K562 (cell line): Measurements from ENCODE around the gene C1orf56. TPM values are rescaled to one million over a fixed set of nuclear protein-coding genes. Genes with fewer than 3 reads are reported as not detected.
A peak's percentile ranks its signal among the peaks of the same experiment; 100 is the strongest.

ENCODE experiments used
- ATAC-seq: fragments of 200-7000 bp; cut with Tn5 transposase; 3 replicates; pipeline ENCODE4 v1.9.1; 2020; ENCODE audit warnings: moderate library complexity
- BruUV-seq: library from RNA; stranded (reverse); fragments of 400-500 nt; replicated peaks from 2 replicates; lab custom pipeline; 2021; lab: Mats Ljungman, UMichigan
- CTCF ChIA-PET: fragments of 300-600 bp; formaldehyde crosslinking; extraction: SDS; loops from one replicate; lab custom pipeline; 2021; ENCODE audit warnings: low intra/inter-chr PET ratio; lab: Yijun Ruan, JAX
- POLR2A ChIA-PET: fragments of 300-600, 350-650 bp; sonication (Branson Sonifier 250); formaldehyde crosslinking; extraction: SDS; loops from one replicate; lab custom pipeline; 2021; ENCODE audit warnings: antibody characterized with exemption, inconsistent platforms; lab: Yijun Ruan, JAX
- DNase-seq, 4 experiments: peaks; one replicate each; pipeline versions ENCODE4 v3.0.0 to v3.0.0-alpha.2; 2011 to 2018; ENCODE audit warnings: low spot score in 3 of 4, mixed read lengths in 3 of 4; ENCODE audit errors: extremely low read depth in 1 of 4
- FAIRE-seq: peaks from 2 replicates; lab custom pipeline; 2011; peaks lifted over from hg19 to GRCh38; lab: Jason Lieb, UNC
- H2AFZ ChIP-seq: 2 replicates; pipeline ENCODE4 v1.6.0; 2011; ENCODE audit warnings: low read depth, low read length, control low read depth, inconsistent platforms
- H3K27ac ChIP-seq: fragments of 200-600 bp; 3 replicates; pipeline ENCODE4 v1.8.0; 2011; ENCODE audit warnings: low read depth, mild to moderate bottlenecking, control low read depth, inconsistent platforms, low read length, moderate library complexity, mixed read lengths; ENCODE audit errors: extremely low read depth
- H3K27me3 ChIP-seq, 2 experiments: fragments of 300-600 bp in 1 of 2; 2 replicates in 1 of 2; 3 replicates in 1 of 2; pipeline versions ENCODE4 v1.6.0 to v1.8.0; 2011; ENCODE audit warnings: inconsistent platforms in 2 of 2, low read length in 2 of 2, mild to moderate bottlenecking in 1 of 2, mixed read lengths in 1 of 2, moderate library complexity in 1 of 2; ENCODE audit not compliant: control insufficient read depth in 2 of 2, insufficient read depth in 2 of 2
- H3K36me3 ChIP-seq: fragments of 300-600 bp; 3 replicates; pipeline ENCODE4 v1.8.0; 2011; ENCODE audit warnings: mild to moderate bottlenecking, low read length, inconsistent platforms; ENCODE audit not compliant: control insufficient read depth, insufficient read depth
- H3K4me1 ChIP-seq, 2 experiments: fragments of 200-600 bp in 1 of 2; replicated peaks in 1 of 2; 2 replicates in 1 of 2; 3 replicates in 1 of 2; pipeline versions ENCODE4 v1.5.1 to v1.8.0; 2011; ENCODE audit warnings: inconsistent platforms in 2 of 2, low read length in 2 of 2, mild to moderate bottlenecking in 1 of 2, mixed read lengths in 1 of 2, moderate library complexity in 1 of 2; ENCODE audit not compliant: control insufficient read depth in 2 of 2, insufficient read depth in 2 of 2
- H3K4me2 ChIP-seq: 2 replicates; pipeline ENCODE4 v1.6.1; 2011; ENCODE audit warnings: low read length, control low read depth, inconsistent platforms, mixed read lengths; ENCODE audit not compliant: insufficient read depth
- H3K4me3 ChIP-seq: fragments of 200-600 bp; sonication (generic), shearing (Covaris generic); 2 replicates; pipeline ENCODE4 v1.5.1; 2016; ENCODE audit warnings: control low read depth, inconsistent platforms
- H3K79me2 ChIP-seq: fragments of 200-600 bp; 3 replicates; pipeline ENCODE4 v1.8.0; 2011; ENCODE audit warnings: low read length, inconsistent platforms; ENCODE audit not compliant: control insufficient read depth, insufficient read depth
- H3K9ac ChIP-seq, 2 experiments: 2 replicates each; pipeline versions ENCODE4 v1.6.0 to v1.6.1; 2011; ENCODE audit warnings: low read depth in 2 of 2, low read length in 2 of 2, control low read depth in 1 of 2, inconsistent platforms in 1 of 2, mild to moderate bottlenecking in 1 of 2, mixed read lengths in 1 of 2; ENCODE audit not compliant: insufficient read depth in 1 of 2
- H3K9me1 ChIP-seq: one replicate; pipeline ENCODE4 v1.6.0; 2011; ENCODE audit warnings: inconsistent platforms, mild to moderate bottlenecking, low read length, moderate library complexity; ENCODE audit not compliant: control insufficient read depth, insufficient read depth
- H3K9me3 ChIP-seq: replicated peaks from 2 replicates; pipeline ENCODE4 v1.5.1; 2011; ENCODE audit warnings: low read depth, low read length, inconsistent platforms; ENCODE audit not compliant: control insufficient read depth, insufficient read depth
- H4K20me1 ChIP-seq: replicated peaks from 2 replicates; pipeline ENCODE4 v1.6.1; 2011; ENCODE audit warnings: low read length, inconsistent platforms, mixed read lengths; ENCODE audit not compliant: control insufficient read depth, insufficient read depth
- AFF1 ChIP-seq, 2 experiments: fragments of 450-650 bp; IDR thresholded peaks; 2 replicates each; pipeline ENCODE4 v1.6.1; 2018; ENCODE audit warnings: mild to moderate bottlenecking in 2 of 2, low read depth in 1 of 2; ENCODE audit not compliant: partially characterized antibody in 2 of 2
- ARHGAP35 ChIP-seq: fragments of 450-650 bp; IDR thresholded peaks from 2 replicates; pipeline ENCODE4 v1.6.1; 2018; ENCODE audit not compliant: partially characterized antibody
- ARID2 ChIP-seq: fragments of 450-650 bp; IDR thresholded peaks from 2 replicates; pipeline ENCODE4 v1.6.1; 2017; ENCODE audit warnings: antibody characterized with exemption, mild to moderate bottlenecking
- ARNT ChIP-seq, 2 experiments: fragments of 450-650 bp; IDR thresholded peaks; 2 replicates each; pipeline ENCODE4 v1.6.1; 2016; ENCODE audit warnings: mild to moderate bottlenecking in 1 of 2
- BDP1 ChIP-seq: IDR thresholded peaks from 3 replicates; pipeline ENCODE4 v1.6.1; 2011; ENCODE audit not compliant: insufficient read length, insufficient read depth
- EHMT2 ChIP-seq: fragments of 450-650 bp; IDR thresholded peaks from 2 replicates; pipeline ENCODE4 v1.6.1; 2018; ENCODE audit warnings: antibody characterized with exemption
- FOXK2 ChIP-seq, 2 experiments: fragments of 450-650 bp; IDR thresholded peaks in 1 of 2; conservative IDR thresholded peaks in 1 of 2; 2 replicates each; pipeline ENCODE4 v1.6.1; 2016; ENCODE audit warnings: low read depth in 2 of 2, mild to moderate bottlenecking in 1 of 2
- GATAD2A ChIP-seq: fragments of 450-650 bp; IDR thresholded peaks from 2 replicates; pipeline ENCODE4 v1.6.1; 2017
- MYNN ChIP-seq, 2 experiments: sonication (generic); formaldehyde crosslinking in 1 of 2; IDR thresholded peaks; 2 replicates each; pipeline versions ENCODE4 v1.5.0 to v1.6.1; 2016 to 2020; ENCODE audit warnings: antibody characterized with exemption in 1 of 2, missing genetic modification reagents in 1 of 2
- PHTF2 ChIP-seq: fragments of 250-450 bp; sonication (Bioruptor Pico); IDR thresholded peaks from 2 replicates; pipeline ENCODE4 v1.5.0; 2021; ENCODE audit warnings: mild to moderate bottlenecking
- RAD21 ChIP-seq, 2 experiments: fragments of 250-450 bp in 1 of 2; fragments of 450-650 bp in 1 of 2; sonication (Bioruptor Pico) in 1 of 2; formaldehyde crosslinking in 1 of 2; IDR thresholded peaks in 1 of 2; conservative IDR thresholded peaks in 1 of 2; 2 replicates each; pipeline versions ENCODE4 v1.4.0 to v1.8.0; 2020 to 2022; ENCODE audit warnings: mild to moderate bottlenecking in 2 of 2, moderate library complexity in 1 of 2
- SMAD4 ChIP-seq: fragments of 250-450 bp; sonication (Bioruptor Pico); conservative IDR thresholded peaks from 2 replicates; pipeline ENCODE4 v1.8.0; 2021; ENCODE audit warnings: inconsistent platforms, mild to moderate bottlenecking, moderate library complexity
- TAF1 ChIP-seq: IDR thresholded peaks from 2 replicates; pipeline ENCODE4 v1.6.1; 2011; ENCODE audit warnings: mild to moderate bottlenecking, low read length, moderate library complexity; ENCODE audit not compliant: insufficient read depth, control insufficient read depth, severe bottlenecking; ENCODE audit errors: extremely low read depth
- ZFX ChIP-seq: sonication (generic); formaldehyde crosslinking; IDR thresholded peaks from 2 replicates; pipeline ENCODE4 v1.8.0; 2022; ENCODE audit warnings: mild to moderate bottlenecking, missing genetic modification reagents, moderate library complexity
- WGBS: fragments of 100-300 bp; shearing (Covaris generic); methylation state at CpG from one replicate; pipeline ENCODE4 v1.1.6; 2016; ENCODE audit warnings: low coverage, mixed read lengths; ENCODE audit not compliant: insufficient coverage; ENCODE audit errors: missing lambda C conversion rate; 5-methylcytosine and 5-hydroxymethylcytosine counted together
- in situ Hi-C: fragments of 300-500 bp; cut with MboI; formaldehyde crosslinking; loops from 4 replicates; pipeline ENCODE4 v1.15.0; 2018; ENCODE audit warnings: inconsistent platforms, mixed read lengths
- intact Hi-C: fragments of 100-400 bp; cut with micrococcal nuclease; formaldehyde crosslinking; loops from 2 replicates; pipeline ENCODE4 v1.14.2; 2022
- polyA plus RNA-seq, 8 experiments: library from polyadenylated mRNA; depleted of rRNA in 4 of 8; stranded (reverse) in 5 of 8; unstranded in 3 of 8; fragments of >200 nt; fragmentation: Nextera tagmentation in 2 of 8; fragmentation: Illumina TruSeq in 1 of 8; extraction: Ambion mirVana in 2 of 8; extraction: Trizol in 1 of 8; gene quantifications; 2 replicates each; pipeline versions ENCODE4 v1.2.1 to v1.2.3, GENCODE V29; 2011 to 2014; ENCODE audit warnings: inconsistent platforms in 1 of 8, missing spikeins in 1 of 8
- total RNA-seq, 7 experiments: library from RNA; depleted of rRNA in 6 of 7; stranded (reverse); fragments of >200 nt in 6 of 7; fragmentation: Illumina TruSeq in 2 of 7; extraction: Trizol in 2 of 7; gene quantifications; 2 replicates each; pipeline versions ENCODE4 v1.2.1 to v1.2.3, GENCODE V29; 2011 to 2021; ENCODE audit warnings: low replicate concordance in 1 of 7
- TF ChIP-seq, protein P1 (sequence below): fragments of 450-650 bp; IDR thresholded peaks from 2 replicates; pipeline ENCODE4 v1.6.1; 2016; ENCODE audit warnings: borderline replicate concordance

Gene C1orf56
- total and polyA plus RNA-seq, 9 of the 15 experiments (the other 6 are each of a cell fraction or from before 2014, with no cell fraction given) = 0.18 to 15.7 (median 1.1) TPM

- intact Hi-C loops = no loop called here
- no peaks in the 10 kb centered on the region for H4K20me1 ChIP-seq
- TSS peak; percentile 67 for BruUV-seq
- ChIA-PET CTCF (interaction anchor here (0.5 to 0.7 kb wide), 2 partner anchors 37 to 500 kb away, joined by 3 read pairs; no protein-coding TSS in a partner anchor), POLR2A (interaction anchor here (0.6 to 2.0 kb wide), 9 partner anchors 9 to 104 kb away, joined by 3 to 10 read pairs (median 4); partner anchors contain the start of gene C1orf56)
- H3K79me2 ChIP-seq = peaks cover 93% of the 10 kb centered on the region
- peak overlapping the region; percentile 95 for H3K4me3 ChIP-seq
- peak overlapping the region; percentile 37 for H2AFZ ChIP-seq
- H3K4me2 ChIP-seq = peak overlapping the region; percentile 96
- peak overlapping the region; percentile 91 for H3K27ac ChIP-seq
- H3K36me3 ChIP-seq = peaks cover 43% of the 10 kb centered on the region
- FAIRE-seq (peak; percentile 71), ATAC-seq (peak; percentile 7), DNase-seq (peak in 2 of 4 experiments; percentile 18 to 65)
- H3K9me1 ChIP-seq = no peaks in the 10 kb centered on the region
- no peaks in the 10 kb centered on the region for H3K9me3 ChIP-seq
- WGBS = 0% methylated on average over 4 of the region's 4 CpGs
- H3K27me3 ChIP-seq = no peaks in the 10 kb centered on the region
- in situ Hi-C loops = no loop called here
- peaks cover 31% of the 10 kb centered on the region in 2 experiments for H3K4me1 ChIP-seq
- H3K9ac ChIP-seq = peak overlapping the region; percentile 92 to 97; a peak in 3 of 4 replicates
- TF ChIP-seq MYNN (IDR thresholded peaks at IDR 0.05) (no peak), MYNN (CRISPR knock-in tag; IDR thresholded peaks at IDR 0.05) (no peak), ARHGAP35 (peak; percentile 12), GATAD2A (0 out of 2 replicates have a peak, but pooled peaks have one; percentile 59), TAF1 (peak; percentile 12), ARNT (IDR thresholded peaks at IDR 0.05) (0 out of 4 replicates have a peak, but pooled peaks of 1 of the 2 experiments have one; percentile 18), FOXK2 (conservative IDR thresholded peaks at IDR 0.05 in 1 of 2, IDR thresholded peaks at IDR 0.05 in 1 of 2; ENCODE audit: low read depth in 2 of 2) (0 out of 4 replicates have a peak, but pooled peaks of 1 of the 2 experiments have one; percentile 14), ARID2 (no peak), AFF1 (IDR thresholded peaks at IDR 0.05; ENCODE audit: low read depth in 1 of 2, partially characterized antibody in 2 of 2) (peak in 1 of 2 experiments; percentile 36), ZFX (CRISPR knock-in tag) (peak; percentile 67), BDP1 (no peak), PHTF2 (CRISPR knock-in tag) (no peak), RAD21 (CRISPR knock-in tag; conservative IDR thresholded peaks at IDR 0.05 in 1 of 2, IDR thresholded peaks at IDR 0.05 in 1 of 2) (peak in 1 of 2 experiments; percentile 10; a peak in 1 of 4 replicates), SMAD4 (0 out of 2 replicates have a peak, but pooled peaks have one; percentile 23), EHMT2 (peak; percentile 64)
- TF ChIP-seq, protein P1, sequence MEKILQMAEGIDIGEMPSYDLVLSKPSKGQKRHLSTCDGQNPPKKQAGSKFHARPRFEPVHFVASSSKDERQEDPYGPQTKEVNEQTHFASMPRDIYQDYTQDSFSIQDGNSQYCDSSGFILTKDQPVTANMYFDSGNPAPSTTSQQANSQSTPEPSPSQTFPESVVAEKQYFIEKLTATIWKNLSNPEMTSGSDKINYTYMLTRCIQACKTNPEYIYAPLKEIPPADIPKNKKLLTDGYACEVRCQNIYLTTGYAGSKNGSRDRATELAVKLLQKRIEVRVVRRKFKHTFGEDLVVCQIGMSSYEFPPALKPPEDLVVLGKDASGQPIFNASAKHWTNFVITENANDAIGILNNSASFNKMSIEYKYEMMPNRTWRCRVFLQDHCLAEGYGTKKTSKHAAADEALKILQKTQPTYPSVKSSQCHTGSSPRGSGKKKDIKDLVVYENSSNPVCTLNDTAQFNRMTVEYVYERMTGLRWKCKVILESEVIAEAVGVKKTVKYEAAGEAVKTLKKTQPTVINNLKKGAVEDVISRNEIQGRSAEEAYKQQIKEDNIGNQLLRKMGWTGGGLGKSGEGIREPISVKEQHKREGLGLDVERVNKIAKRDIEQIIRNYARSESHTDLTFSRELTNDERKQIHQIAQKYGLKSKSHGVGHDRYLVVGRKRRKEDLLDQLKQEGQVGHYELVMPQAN = peak; percentile 11
Measured at GRCh38 chr1:151060657-151061421, 13.3 kb downstream of the C1orf56 start.
